ENCODE measurements around the gene SYCE1L. TPM values are rescaled to one million over a fixed set of nuclear protein-coding genes. Genes with fewer than 3 reads are reported as not detected.

Gene SYCE1L
- total and polyA plus RNA-seq, 11 donors: 0.32 to 2.0 (median 0.75) TPM; not detected in 6

- H3K27me3 ChIP-seq: peaks cover 0 to 2% (median 0%) of the 10 kb centered on the region in 9 donors
- TF ChIP-seq CTCF (IDR thresholded peaks at IDR 0.05) (no peak), POLR2A (IDR thresholded peaks at IDR 0.05) (no peak)
- WGBS, 4 donors: 77 to 83% (median 80%) methylated on average over 2 of the region's 2 CpGs
- H3K36me3 ChIP-seq: no peaks in the 10 kb centered on the region
- no peak overlapping the region for H3K4me3 ChIP-seq
- no peak overlapping the region for H3K27ac ChIP-seq
- no peaks in the 10 kb centered on the region for H3K4me1 ChIP-seq
- H3K9me3 ChIP-seq: no peaks in the 10 kb centered on the region
- ATAC-seq: no peak
- intact Hi-C loops (cut with DNase I): no loop called here
- DNase-seq: no peak
Measured at GRCh38 chr16:77246150-77246549, 46.9 kb downstream of the SYCE1L start.

- no peak for DNase-seq
- WGBS, 4 donors: 77 to 87% (median 85%) methylated on average over 4 of the region's 4 CpGs
- Histone ChIP-seq H3K27ac (no peak overlapping the region), H3K36me3 (no peaks in the 10 kb centered on the region), H3K4me1 (no peaks in the 10 kb centered on the region), H3K4me3 (no peak overlapping the region), H3K27me3 (no peaks in the 10 kb centered on the region), H3K9me3 (no peaks in the 10 kb centered on the region)
- TF ChIP-seq CTCF (IDR thresholded peaks at IDR 0.05) (no peak), POLR2A (IDR thresholded peaks at IDR 0.05) (no peak)
- intact Hi-C loops (cut with DNase I): no loop called here
- ATAC-seq: no peak
Measured at GRCh38 chr16:77250400-77250799, 51.2 kb downstream of the SYCE1L start.

Other genes starting within 250 kb of the SYCE1L start
- 10 to 100 TPM; 11.2 to 33.0 (median 17.5) TPM for gene MON1B, start 8.2 kb upstream of the SYCE1L start, total RNA-seq
- gene MON1B, start 8.2 kb upstream of the SYCE1L start, polyA plus RNA-seq: 10 to 100 TPM in 1 of 2 donors, 1 to 10 TPM in 1; 5.6 to 30.2 TPM
- under 1 TPM in 2 of 9 donors, not detected in 7; 0.14 to 0.69 TPM for gene ADAMTS18, start 235.6 kb downstream of the SYCE1L start, total RNA-seq
- under 1 TPM in 1 of 2 donors, not detected in 1; 0.10 TPM for gene ADAMTS18, start 235.6 kb downstream of the SYCE1L start, polyA plus RNA-seq